ENCODE data around the gene CYB561D2. TPM values are rescaled to one million over a fixed set of nuclear protein-coding genes. Genes with fewer than 3 reads are reported as not detected.

Gene CYB561D2
- total RNA-seq, 4 donors from 2014 or later: 4.7 to 10.9 (median 9.0) TPM

- no peak for ATAC-seq
- WGBS, 2 donors (ENCODE audit: low coverage in 1 of 2): 74 to 100% methylated on average over 4 to 6 of the region's 14 CpGs
- H3K4me1 ChIP-seq: peaks cover 0 to 72% (median 43%) of the 10 kb centered on the region in 3 donors
- H3K27me3 ChIP-seq: no peaks in the 10 kb centered on the region
- TF ChIP-seq EP300 (IDR thresholded peaks at IDR 0.05): no peak
- TF ChIP-seq POLR2AphosphoS5 (IDR thresholded peaks at IDR 0.05): no peak
- TF ChIP-seq POLR2A (IDR thresholded peaks at IDR 0.05): no peak
- TF ChIP-seq CTCF (IDR thresholded peaks at IDR 0.05): no peak
- peak overlapping the region in 3 of 4 donors; percentile 91 to 99 (median 94) for H3K27ac ChIP-seq
- H3K36me3 ChIP-seq: peaks cover 0 to 3% of the 10 kb centered on the region in 2 donors
- peak overlapping the region in 1 of 2 donors; percentile 65 for H3K4me3 ChIP-seq
- no peaks in the 10 kb centered on the region for H3K9me3 ChIP-seq
Measured at GRCh38 chr3:50339485-50340146, 11.0 kb upstream of the CYB561D2 start.

- Histone ChIP-seq H3K27me3 (no peaks in the 10 kb centered on the region), H3K4me1 (peaks cover 0 to 70% (median 38%) of the 10 kb centered on the region in 3 donors), H3K4me3 (peak overlapping the region; percentile 27 to 65), H3K27ac (peak overlapping the region; percentile 6 to 99 (median 92)), H3K36me3 (no peaks in the 10 kb centered on the region), H3K9me3 (no peaks in the 10 kb centered on the region)
- WGBS, 2 donors (ENCODE audit: low coverage in 1 of 2): 40 to 44% methylated on average over 1 to 5 of the region's 9 CpGs
- TF ChIP-seq EP300 (IDR thresholded peaks at IDR 0.05) (no peak), POLR2A (IDR thresholded peaks at IDR 0.05) (no peak), CTCF (IDR thresholded peaks at IDR 0.05) (no peak), POLR2AphosphoS5 (IDR thresholded peaks at IDR 0.05) (no peak)
- ATAC-seq: no peak
Measured at GRCh38 chr3:50340147-50340447, 10.6 kb upstream of the CYB561D2 start.

GRCh38 chr3:50340448-50341329 lies 10.0 kb upstream of the CYB561D2 start, which contains the start of gene RASSF1:
Gene RASSF1 (minus strand): TSS chr3:50340836. CDS start chr3:50340805, 31 bp downstream.
- TF ChIP-seq POLR2A (IDR thresholded peaks at IDR 0.05): peak; percentile 79 to 85
- no peak for TF ChIP-seq EP300 (IDR thresholded peaks at IDR 0.05)
- peak; percentile 11 for TF ChIP-seq POLR2AphosphoS5 (IDR thresholded peaks at IDR 0.05)
- TF ChIP-seq CTCF (IDR thresholded peaks at IDR 0.05): no peak
- no peaks in the 10 kb centered on the region for H3K36me3 ChIP-seq
- ATAC-seq: peak; percentile 44
- H3K27me3 ChIP-seq: no peaks in the 10 kb centered on the region
- H3K9me3 ChIP-seq: no peaks in the 10 kb centered on the region
- peak within 1 kb of the TSS; percentile 6 to 99 (median 92) for H3K27ac ChIP-seq
- peaks cover 0 to 70% (median 38%) of the 10 kb centered on the region in 3 donors for H3K4me1 ChIP-seq
- no CpG with 5 or more reads among the region's 85 CpGs for WGBS, 2 donors (ENCODE audit: low coverage in 1 of 2)
- peak within 1 kb of the TSS; percentile 27 to 65 for H3K4me3 ChIP-seq

- peak overlapping the region in 3 of 4 donors; percentile 91 to 99 (median 94) for H3K27ac ChIP-seq
- TF ChIP-seq CTCF (IDR thresholded peaks at IDR 0.05): no peak
- TF ChIP-seq POLR2AphosphoS5 (IDR thresholded peaks at IDR 0.05): no peak
- no peak for TF ChIP-seq EP300 (IDR thresholded peaks at IDR 0.05)
- no peak for TF ChIP-seq POLR2A (IDR thresholded peaks at IDR 0.05)
- peak overlapping the region in 1 of 2 donors; percentile 65 for H3K4me3 ChIP-seq
- H3K9me3 ChIP-seq: no peaks in the 10 kb centered on the region
- no peaks in the 10 kb centered on the region for H3K36me3 ChIP-seq
- H3K27me3 ChIP-seq: no peaks in the 10 kb centered on the region
- H3K4me1 ChIP-seq: peaks cover 0 to 66% (median 36%) of the 10 kb centered on the region in 3 donors
- WGBS, 2 donors (ENCODE audit: low coverage in 1 of 2): no CpG with 5 or more reads among the region's 9 CpGs
- no peak for ATAC-seq
Measured at GRCh38 chr3:50341537-50341936, 9.1 kb upstream of the CYB561D2 start.
